ENCODE data around the gene TMOD3. TPM values are rescaled to one million over a fixed set of nuclear protein-coding genes. Genes with fewer than 3 reads are reported as not detected.
"Not testable (repeated sequence)": the region's sequence is repeated elsewhere in the genome, so short reads cannot be mapped to it uniquely, and the experiment has no call there.

Gene TMOD3
- polyA plus RNA-seq, 2 donors, result 25.7 to 42.8 TPM

DNA sequence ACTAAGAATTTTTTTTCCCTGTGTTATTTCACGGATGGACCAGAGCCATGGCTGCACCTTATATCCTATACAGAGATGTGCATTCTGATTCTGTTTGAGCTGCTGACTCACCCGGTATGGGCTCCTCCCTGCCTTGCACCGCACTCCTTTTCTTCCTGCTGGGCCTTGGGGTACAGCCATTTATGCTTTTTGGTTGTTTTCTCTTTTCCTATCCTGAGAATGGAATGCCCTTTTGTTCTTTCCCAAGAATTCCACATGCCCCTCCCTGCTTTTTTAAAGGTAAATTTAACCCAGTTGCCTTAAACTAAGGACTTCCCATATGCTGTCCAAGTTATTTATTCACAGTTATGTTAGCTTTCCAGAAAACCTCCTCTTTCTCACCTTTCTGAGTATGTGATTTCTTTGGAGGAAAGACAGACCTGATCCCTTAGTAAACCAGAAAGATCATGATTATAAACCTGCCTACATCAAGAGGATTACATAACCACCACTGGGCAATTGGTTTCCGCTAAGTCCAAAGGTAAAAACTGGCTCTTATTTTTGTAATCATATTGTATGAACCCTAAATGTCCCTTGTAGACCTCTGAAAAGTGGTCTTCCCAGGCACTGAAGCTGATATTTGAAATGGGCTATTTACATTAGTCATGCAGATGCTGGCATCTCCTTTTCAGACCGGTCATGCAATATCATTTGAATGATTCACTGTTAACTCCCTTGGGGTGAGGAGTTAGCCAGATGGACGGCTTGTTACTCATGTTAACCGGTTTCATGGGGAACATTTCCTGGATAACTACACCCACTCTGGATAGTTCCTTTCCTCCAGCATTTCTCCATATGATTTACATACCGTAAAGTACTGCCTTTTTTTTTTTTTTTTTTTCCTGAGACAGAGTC lies 45.5 kb downstream of the TMOD3 start:
- Histone ChIP-seq H3K27me3 (ENCODE audit: control insufficient read depth in 1 of 2, insufficient read depth in 2 of 2, low read length in 2 of 2) (no peaks in the 10 kb centered on the region), H3K27ac (ENCODE audit: low read depth in 2 of 2, low read length in 1 of 2) (peak overlapping the region; percentile 83 to 91), H3K9me3 (ENCODE audit: control insufficient read depth in 2 of 2, insufficient read depth in 1 of 2, low read depth in 1 of 2, low read length in 1 of 2) (peaks cover 0 to 2% of the 10 kb centered on the region in 2 donors), H3K36me3 (ENCODE audit: control insufficient read depth in 2 of 2, insufficient read depth in 2 of 2, low read length in 1 of 2) (peaks cover 0 to 3% of the 10 kb centered on the region in 2 donors), H3K4me3 (ENCODE audit: low read depth in 1 of 2, low read length in 2 of 2) (peak overlapping the region in 1 of 2 donors; percentile 0), H3K4me1 (ENCODE audit: control insufficient read depth in 2 of 2, insufficient read depth in 2 of 2, low read length in 1 of 2) (no peaks in the 10 kb centered on the region)
- WGBS, 2 donors, result 37 to 52% methylated on average over 8 of the region's 8 CpGs

DNA sequence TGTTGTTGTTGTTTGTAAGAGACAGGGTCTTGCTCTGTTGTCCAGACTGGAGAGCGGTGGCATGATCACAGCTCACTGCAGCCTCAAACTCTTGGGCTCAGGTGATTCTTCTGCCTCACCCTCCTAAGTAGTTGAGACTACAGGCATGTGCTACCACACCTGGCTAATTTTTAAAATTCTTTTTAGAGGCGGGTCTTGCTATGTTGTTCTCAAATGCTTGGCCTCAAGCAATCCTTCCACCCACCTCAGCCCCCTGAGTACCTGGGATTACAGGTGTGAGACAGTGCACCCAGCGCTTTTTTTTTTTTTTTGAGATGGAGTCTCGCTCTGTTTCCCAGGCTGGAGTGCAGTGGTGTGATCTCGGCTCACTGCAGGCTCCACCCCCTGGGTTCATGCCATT lies 46.7 kb downstream of the TMOD3 start:
- no peaks in the 10 kb centered on the region for H3K4me1 ChIP-seq (ENCODE audit: control insufficient read depth in 2 of 2, insufficient read depth in 2 of 2, low read length in 1 of 2)
- H3K9me3 ChIP-seq (ENCODE audit: control insufficient read depth in 2 of 2, insufficient read depth in 1 of 2, low read depth in 1 of 2, low read length in 1 of 2), result peaks cover 0 to 2% of the 10 kb centered on the region in 2 donors
- peaks cover 0 to 3% of the 10 kb centered on the region in 2 donors for H3K36me3 ChIP-seq (ENCODE audit: control insufficient read depth in 2 of 2, insufficient read depth in 2 of 2, low read length in 1 of 2)
- H3K27ac ChIP-seq (ENCODE audit: low read depth in 2 of 2, low read length in 1 of 2), result peak overlapping the region; percentile 64 to 91
- WGBS, 2 donors, result 80 to 87% methylated on average over 5 of the region's 5 CpGs
- H3K4me3 ChIP-seq (ENCODE audit: low read depth in 1 of 2, low read length in 2 of 2), result no peak overlapping the region
- H3K27me3 ChIP-seq (ENCODE audit: control insufficient read depth in 1 of 2, insufficient read depth in 2 of 2, low read length in 2 of 2), result no peaks in the 10 kb centered on the region

DNA sequence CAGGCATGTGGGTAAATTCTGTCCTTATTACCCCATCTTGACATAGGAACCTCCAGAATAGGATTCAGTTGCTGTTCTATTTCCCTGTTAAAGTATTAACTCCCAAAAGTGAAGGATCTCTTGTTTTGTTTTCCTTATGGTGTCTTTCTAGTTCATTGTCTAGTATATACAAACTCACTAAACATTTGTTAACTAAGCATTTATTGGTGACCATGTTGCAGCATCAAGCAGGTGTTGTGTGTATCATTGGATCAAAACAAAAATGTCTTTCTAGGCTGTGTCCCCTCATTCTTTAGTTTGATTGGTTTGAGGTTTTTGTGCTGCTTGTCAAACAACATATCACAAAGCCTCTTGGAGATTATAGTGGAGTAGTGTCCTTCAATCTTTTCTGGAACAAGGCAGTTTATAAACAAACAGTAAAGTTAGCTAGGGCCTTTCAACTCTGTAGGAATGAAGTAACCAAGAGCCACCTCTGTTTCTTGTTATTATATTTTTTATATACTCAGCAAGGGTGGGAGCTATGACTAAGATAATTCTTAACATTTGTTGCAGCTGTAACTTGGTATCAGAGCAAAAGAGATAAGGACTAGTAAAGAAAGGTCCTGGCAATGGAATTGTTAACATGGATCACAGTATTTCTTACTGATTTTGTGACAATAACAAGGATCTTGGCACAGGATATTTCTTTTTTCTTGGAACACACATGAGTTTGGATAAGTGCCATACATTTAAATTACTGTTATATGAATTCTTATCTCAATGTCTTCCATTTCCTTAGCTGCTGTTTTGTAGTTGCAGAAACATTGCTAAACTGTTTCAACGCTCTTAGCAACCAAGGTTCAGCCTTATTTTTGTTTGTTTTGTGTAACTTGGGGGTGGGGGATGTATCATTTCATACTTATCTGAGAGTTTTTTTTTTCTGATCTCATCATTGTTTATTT lies 49.3 kb downstream of the TMOD3 start:
- Histone ChIP-seq H3K27ac (ENCODE audit: low read depth in 2 of 2, low read length in 1 of 2) (peak overlapping the region in 1 of 2 donors; percentile 55), H3K4me1 (ENCODE audit: control insufficient read depth in 2 of 2, insufficient read depth in 2 of 2, low read length in 1 of 2) (no peaks in the 10 kb centered on the region), H3K36me3 (ENCODE audit: control insufficient read depth in 2 of 2, insufficient read depth in 2 of 2, low read length in 1 of 2) (no peaks in the 10 kb centered on the region), H3K27me3 (ENCODE audit: control insufficient read depth in 1 of 2, insufficient read depth in 2 of 2, low read length in 2 of 2) (no peaks in the 10 kb centered on the region), H3K4me3 (ENCODE audit: low read depth in 1 of 2, low read length in 2 of 2) (no peak overlapping the region), H3K9me3 (ENCODE audit: control insufficient read depth in 2 of 2, insufficient read depth in 1 of 2, low read depth in 1 of 2, low read length in 1 of 2) (peaks cover 0 to 2% of the 10 kb centered on the region in 2 donors)
- 30 to 46% methylated on average over 1 of the region's 1 CpG for WGBS, 2 donors

DNA sequence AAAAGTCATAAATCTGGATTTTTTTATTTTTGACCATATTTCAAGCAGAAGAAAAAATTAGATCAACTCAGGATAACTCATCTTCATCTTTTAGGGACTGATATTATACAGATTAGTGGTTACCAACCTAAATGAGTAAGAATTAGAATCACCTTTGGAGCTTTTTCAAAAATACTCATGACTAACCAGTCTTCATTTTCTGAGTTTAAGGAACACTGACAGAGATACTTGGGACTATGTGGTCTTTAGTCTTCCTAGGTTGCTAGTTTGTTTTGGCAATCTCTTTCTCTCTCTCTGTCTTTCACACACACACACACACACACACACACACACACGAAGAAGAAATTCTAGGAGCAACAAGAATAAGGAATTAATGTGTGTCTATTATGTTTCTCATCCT lies 50.1 kb downstream of the TMOD3 start:
- WGBS, 2 donors, result 53 to 63% methylated on average over 1 of the region's 1 CpG
- Histone ChIP-seq H3K9me3 (ENCODE audit: control insufficient read depth in 2 of 2, insufficient read depth in 1 of 2, low read depth in 1 of 2, low read length in 1 of 2) (peaks cover 0 to 2% of the 10 kb centered on the region in 2 donors), H3K27me3 (ENCODE audit: control insufficient read depth in 1 of 2, insufficient read depth in 2 of 2, low read length in 2 of 2) (no peaks in the 10 kb centered on the region), H3K4me3 (ENCODE audit: low read depth in 1 of 2, low read length in 2 of 2) (no peak overlapping the region), H3K4me1 (ENCODE audit: control insufficient read depth in 2 of 2, insufficient read depth in 2 of 2, low read length in 1 of 2) (no peaks in the 10 kb centered on the region), H3K36me3 (ENCODE audit: control insufficient read depth in 2 of 2, insufficient read depth in 2 of 2, low read length in 1 of 2) (no peaks in the 10 kb centered on the region), H3K27ac (ENCODE audit: low read depth in 2 of 2, low read length in 1 of 2) (no peak overlapping the region)

DNA sequence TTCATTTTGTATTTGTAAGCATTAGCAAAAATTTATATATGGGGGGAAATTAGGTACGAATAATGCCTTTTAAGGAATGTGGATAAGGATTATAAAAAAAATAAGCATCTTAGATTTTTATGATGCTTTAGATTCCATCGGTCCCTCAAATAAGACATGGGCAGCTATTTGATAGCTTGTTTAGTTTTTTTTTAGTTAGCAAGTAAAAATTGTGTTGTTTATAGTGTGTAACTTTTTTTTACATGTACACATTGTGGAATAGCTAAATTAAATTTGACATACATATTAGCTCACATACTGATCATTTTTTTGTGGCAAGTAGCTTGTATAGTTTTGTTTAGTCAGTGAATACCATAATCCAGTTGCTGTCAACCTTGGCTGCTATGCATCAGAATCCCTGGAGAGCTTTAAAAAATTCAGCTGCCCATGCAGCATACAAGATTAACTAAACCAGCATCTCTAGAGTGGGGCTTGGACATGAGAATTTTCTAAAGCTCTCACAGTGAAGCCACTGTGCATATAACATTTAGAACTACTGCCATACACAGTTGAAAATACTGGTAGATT lies 53.9 kb downstream of the TMOD3 start:
- Histone ChIP-seq H3K9me3 (ENCODE audit: control insufficient read depth in 2 of 2, insufficient read depth in 1 of 2, low read depth in 1 of 2, low read length in 1 of 2) (no peaks in the 10 kb centered on the region), H3K4me1 (ENCODE audit: control insufficient read depth in 2 of 2, insufficient read depth in 2 of 2, low read length in 1 of 2) (no peaks in the 10 kb centered on the region), H3K36me3 (ENCODE audit: control insufficient read depth in 2 of 2, insufficient read depth in 2 of 2, low read length in 1 of 2) (peaks cover 0 to 4% of the 10 kb centered on the region in 2 donors), H3K27me3 (ENCODE audit: control insufficient read depth in 1 of 2, insufficient read depth in 2 of 2, low read length in 2 of 2) (no peaks in the 10 kb centered on the region), H3K4me3 (ENCODE audit: low read depth in 1 of 2, low read length in 2 of 2) (no peak overlapping the region), H3K27ac (ENCODE audit: low read depth in 2 of 2, low read length in 1 of 2) (no peak overlapping the region)
- 84 to 85% methylated on average over 2 of the region's 2 CpGs for WGBS, 2 donors

DNA sequence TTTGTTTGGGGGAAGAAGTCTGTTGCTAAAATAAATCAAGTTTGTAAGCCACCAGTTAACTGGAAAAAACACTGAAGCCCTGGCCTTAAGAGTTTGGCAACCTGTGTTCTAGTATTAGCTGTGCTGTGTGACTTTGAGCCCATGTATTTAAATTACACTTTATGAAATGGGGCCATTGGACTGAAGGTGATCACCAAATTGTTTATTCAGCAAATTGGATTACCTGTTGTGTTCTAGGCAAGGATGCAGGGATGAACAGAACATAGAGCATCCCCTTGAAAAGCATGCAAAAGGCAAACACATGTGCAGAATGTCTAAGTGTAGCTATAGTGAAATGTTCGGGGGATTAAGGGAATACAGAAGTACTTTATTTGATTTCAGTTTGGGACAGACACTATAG lies 54.6 kb downstream of the TMOD3 start:
- Histone ChIP-seq H3K27me3 (ENCODE audit: control insufficient read depth in 1 of 2, insufficient read depth in 2 of 2, low read length in 2 of 2) (no peaks in the 10 kb centered on the region), H3K27ac (ENCODE audit: low read depth in 2 of 2, low read length in 1 of 2) (no peak overlapping the region), H3K4me1 (ENCODE audit: control insufficient read depth in 2 of 2, insufficient read depth in 2 of 2, low read length in 1 of 2) (no peaks in the 10 kb centered on the region), H3K4me3 (ENCODE audit: low read depth in 1 of 2, low read length in 2 of 2) (no peak overlapping the region), H3K36me3 (ENCODE audit: control insufficient read depth in 2 of 2, insufficient read depth in 2 of 2, low read length in 1 of 2) (peaks cover 0 to 4% of the 10 kb centered on the region in 2 donors), H3K9me3 (ENCODE audit: control insufficient read depth in 2 of 2, insufficient read depth in 1 of 2, low read depth in 1 of 2, low read length in 1 of 2) (no peaks in the 10 kb centered on the region)
- 95 to 100% methylated on average over 1 of the region's 1 CpG for WGBS, 2 donors

DNA sequence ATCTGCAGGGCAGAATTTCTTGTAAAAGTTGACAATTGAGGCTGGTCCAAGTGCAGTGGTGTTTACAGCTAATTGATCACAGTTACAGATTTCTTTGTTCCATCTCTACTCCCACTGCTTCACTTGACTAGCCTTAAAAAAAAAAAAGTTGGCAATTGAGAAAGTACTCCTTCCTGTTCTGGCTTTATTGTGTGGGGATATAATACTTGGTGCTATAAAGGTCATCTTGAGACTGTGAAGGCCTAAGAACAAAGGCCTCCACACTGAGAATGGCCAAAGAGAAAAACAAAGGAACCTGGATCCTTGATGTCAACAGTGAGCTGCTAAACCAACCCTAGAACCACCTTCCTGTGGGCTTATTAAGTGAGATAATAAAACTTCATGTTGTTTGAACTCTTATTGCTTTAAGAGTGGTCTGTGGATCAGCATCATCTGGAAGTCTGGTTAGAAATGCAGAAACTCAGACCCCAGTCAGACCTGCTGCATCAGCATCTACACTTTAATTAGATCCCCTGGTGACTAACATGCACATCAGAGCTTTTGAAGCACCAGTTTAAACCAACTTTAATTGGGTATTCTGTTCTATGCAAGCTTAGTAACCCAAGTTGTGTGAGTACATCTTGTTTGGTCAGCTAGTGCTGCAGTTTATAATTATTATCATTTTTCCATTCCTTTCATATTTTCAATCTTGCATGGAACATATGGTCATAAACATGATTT lies 55.2 kb downstream of the TMOD3 start:
- no peak overlapping the region for H3K27ac ChIP-seq (ENCODE audit: low read depth in 2 of 2, low read length in 1 of 2)
- peaks cover 0 to 4% of the 10 kb centered on the region in 2 donors for H3K36me3 ChIP-seq (ENCODE audit: control insufficient read depth in 2 of 2, insufficient read depth in 2 of 2, low read length in 1 of 2)
- no peaks in the 10 kb centered on the region for H3K4me1 ChIP-seq (ENCODE audit: control insufficient read depth in 2 of 2, insufficient read depth in 2 of 2, low read length in 1 of 2)
- H3K27me3 ChIP-seq (ENCODE audit: control insufficient read depth in 1 of 2, insufficient read depth in 2 of 2, low read length in 2 of 2), result no peaks in the 10 kb centered on the region
- H3K4me3 ChIP-seq (ENCODE audit: low read depth in 1 of 2, low read length in 2 of 2), result no peak overlapping the region
- H3K9me3 ChIP-seq (ENCODE audit: control insufficient read depth in 2 of 2, insufficient read depth in 1 of 2, low read depth in 1 of 2, low read length in 1 of 2), result no peaks in the 10 kb centered on the region

DNA sequence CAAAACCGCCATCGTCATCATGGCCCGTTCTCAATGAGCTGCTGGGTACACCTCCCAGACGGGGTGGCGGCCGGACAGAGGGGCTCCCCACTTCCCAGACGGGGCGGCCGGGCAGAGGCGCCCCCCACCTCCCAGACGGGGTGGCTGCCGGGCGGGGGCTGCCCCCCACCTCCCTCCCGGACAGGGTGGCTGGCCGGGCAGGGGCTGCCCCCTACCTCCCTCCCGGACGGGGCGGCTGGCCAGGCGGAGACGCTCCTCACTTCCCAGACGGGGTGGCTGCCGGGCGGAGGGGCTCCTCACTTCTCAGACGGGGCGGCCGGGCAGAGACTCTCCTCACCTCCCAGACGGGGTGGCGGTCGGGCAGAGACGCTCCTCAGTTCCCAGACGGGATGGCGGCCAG lies 56.3 kb downstream of the TMOD3 start:
- H3K4me1 ChIP-seq (ENCODE audit: control insufficient read depth in 2 of 2, insufficient read depth in 2 of 2, low read length in 1 of 2); H3K27ac ChIP-seq (ENCODE audit: low read depth in 2 of 2, low read length in 1 of 2); H3K9me3 ChIP-seq (ENCODE audit: control insufficient read depth in 2 of 2, insufficient read depth in 1 of 2, low read depth in 1 of 2, low read length in 1 of 2); H3K36me3 ChIP-seq (ENCODE audit: control insufficient read depth in 2 of 2, insufficient read depth in 2 of 2, low read length in 1 of 2); H3K27me3 ChIP-seq (ENCODE audit: control insufficient read depth in 1 of 2, insufficient read depth in 2 of 2, low read length in 2 of 2); H3K4me3 ChIP-seq (ENCODE audit: low read depth in 1 of 2, low read length in 2 of 2): not testable (repeated sequence)
- WGBS, 2 donors, result 96 to 98% methylated on average over 28 to 32 of the region's 32 CpGs

Measured in esophagus (tissue), 2 donors.